MM.1S (cell line): ENCODE measurements around the gene CACNG6.

Experiments used
- EZH2 ChIP-seq: fragments of 300-600 bp; sonication (generic); optimal IDR thresholded peaks from 2 replicates; pipeline ENCODE3; 2017; ENCODE audit warnings: low read depth, mild to moderate bottlenecking, antibody characterized with exemption, low read length, mixed read lengths
- TF ChIP-seq, protein P1 (sequence below): fragments of 300-600 bp; sonication (generic); IDR thresholded peaks from 2 replicates; pipeline ENCODE4 v1.5.1; 2016; ENCODE audit warnings: antibody characterized with exemption, low read length, mixed read lengths

- TF ChIP-seq, protein P1, sequence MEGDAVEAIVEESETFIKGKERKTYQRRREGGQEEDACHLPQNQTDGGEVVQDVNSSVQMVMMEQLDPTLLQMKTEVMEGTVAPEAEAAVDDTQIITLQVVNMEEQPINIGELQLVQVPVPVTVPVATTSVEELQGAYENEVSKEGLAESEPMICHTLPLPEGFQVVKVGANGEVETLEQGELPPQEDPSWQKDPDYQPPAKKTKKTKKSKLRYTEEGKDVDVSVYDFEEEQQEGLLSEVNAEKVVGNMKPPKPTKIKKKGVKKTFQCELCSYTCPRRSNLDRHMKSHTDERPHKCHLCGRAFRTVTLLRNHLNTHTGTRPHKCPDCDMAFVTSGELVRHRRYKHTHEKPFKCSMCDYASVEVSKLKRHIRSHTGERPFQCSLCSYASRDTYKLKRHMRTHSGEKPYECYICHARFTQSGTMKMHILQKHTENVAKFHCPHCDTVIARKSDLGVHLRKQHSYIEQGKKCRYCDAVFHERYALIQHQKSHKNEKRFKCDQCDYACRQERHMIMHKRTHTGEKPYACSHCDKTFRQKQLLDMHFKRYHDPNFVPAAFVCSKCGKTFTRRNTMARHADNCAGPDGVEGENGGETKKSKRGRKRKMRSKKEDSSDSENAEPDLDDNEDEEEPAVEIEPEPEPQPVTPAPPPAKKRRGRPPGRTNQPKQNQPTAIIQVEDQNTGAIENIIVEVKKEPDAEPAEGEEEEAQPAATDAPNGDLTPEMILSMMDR: no peak
- TF ChIP-seq EZH2: no peak
These were observed 18.0 kb downstream of the CACNG6 start for GRCh38 chr19:54009440-54009839.
